ENCODE results near the gene AKR1B1. TPM values are rescaled to one million over a fixed set of nuclear protein-coding genes. Genes with fewer than 3 reads are reported as not detected.

AKR1B1 gene
- total RNA-seq, 1 donor from 2014 or later: 99.6 TPM

- TF ChIP-seq, protein P1, sequence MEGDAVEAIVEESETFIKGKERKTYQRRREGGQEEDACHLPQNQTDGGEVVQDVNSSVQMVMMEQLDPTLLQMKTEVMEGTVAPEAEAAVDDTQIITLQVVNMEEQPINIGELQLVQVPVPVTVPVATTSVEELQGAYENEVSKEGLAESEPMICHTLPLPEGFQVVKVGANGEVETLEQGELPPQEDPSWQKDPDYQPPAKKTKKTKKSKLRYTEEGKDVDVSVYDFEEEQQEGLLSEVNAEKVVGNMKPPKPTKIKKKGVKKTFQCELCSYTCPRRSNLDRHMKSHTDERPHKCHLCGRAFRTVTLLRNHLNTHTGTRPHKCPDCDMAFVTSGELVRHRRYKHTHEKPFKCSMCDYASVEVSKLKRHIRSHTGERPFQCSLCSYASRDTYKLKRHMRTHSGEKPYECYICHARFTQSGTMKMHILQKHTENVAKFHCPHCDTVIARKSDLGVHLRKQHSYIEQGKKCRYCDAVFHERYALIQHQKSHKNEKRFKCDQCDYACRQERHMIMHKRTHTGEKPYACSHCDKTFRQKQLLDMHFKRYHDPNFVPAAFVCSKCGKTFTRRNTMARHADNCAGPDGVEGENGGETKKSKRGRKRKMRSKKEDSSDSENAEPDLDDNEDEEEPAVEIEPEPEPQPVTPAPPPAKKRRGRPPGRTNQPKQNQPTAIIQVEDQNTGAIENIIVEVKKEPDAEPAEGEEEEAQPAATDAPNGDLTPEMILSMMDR (IDR thresholded peaks at IDR 0.05; ENCODE audit: partially characterized antibody, unreplicated experiment): no peak
- no peak overlapping the region for H3K4me3 Mint-ChIP-seq (ENCODE audit: unreplicated experiment)
- H3K27me3 Mint-ChIP-seq (ENCODE audit: unreplicated experiment): peaks cover 2% of the 10 kb centered on the region
- H3K4me1 Mint-ChIP-seq (ENCODE audit: low read depth, unreplicated experiment): peaks cover 10% of the 10 kb centered on the region
- H3K36me3 Mint-ChIP-seq (ENCODE audit: unreplicated experiment): peaks cover 5% of the 10 kb centered on the region
- H3K27ac Mint-ChIP-seq (ENCODE audit: unreplicated experiment): no peak overlapping the region
- no peak for DNase-seq
- H3K9me3 Mint-ChIP-seq (ENCODE audit: unreplicated experiment): no peaks in the 10 kb centered on the region
Observed at GRCh38 chr7:134448356-134449229, 10.3 kb downstream of the AKR1B1 start.

GRCh38 chr7:134447383-134447782, 11.5 kb downstream of the AKR1B1 start:
- H3K36me3 Mint-ChIP-seq (ENCODE audit: unreplicated experiment): peaks cover 5% of the 10 kb centered on the region
- no peak overlapping the region for H3K4me3 Mint-ChIP-seq (ENCODE audit: unreplicated experiment)
- TF ChIP-seq, protein P1 (IDR thresholded peaks at IDR 0.05; ENCODE audit: partially characterized antibody, unreplicated experiment): no peak
- peaks cover 5% of the 10 kb centered on the region for H3K27me3 Mint-ChIP-seq (ENCODE audit: unreplicated experiment)
- DNase-seq: no peak
- peaks cover 3% of the 10 kb centered on the region for H3K9me3 Mint-ChIP-seq (ENCODE audit: unreplicated experiment)
- peaks cover 9% of the 10 kb centered on the region for H3K4me1 Mint-ChIP-seq (ENCODE audit: low read depth, unreplicated experiment)
- H3K27ac Mint-ChIP-seq (ENCODE audit: unreplicated experiment): no peak overlapping the region

GRCh38 chr7:134446923-134447322, 12.0 kb downstream of the AKR1B1 start:
- no peak for DNase-seq
- Mint-ChIP-seq H3K36me3 (ENCODE audit: unreplicated experiment) (peaks cover 5% of the 10 kb centered on the region), H3K9me3 (ENCODE audit: unreplicated experiment) (peaks cover 3% of the 10 kb centered on the region), H3K4me3 (ENCODE audit: unreplicated experiment) (no peak overlapping the region), H3K27me3 (ENCODE audit: unreplicated experiment) (peaks cover 3% of the 10 kb centered on the region), H3K4me1 (ENCODE audit: low read depth, unreplicated experiment) (peaks cover 6% of the 10 kb centered on the region), H3K27ac (ENCODE audit: unreplicated experiment) (no peak overlapping the region)
- TF ChIP-seq, protein P1 (IDR thresholded peaks at IDR 0.05; ENCODE audit: partially characterized antibody, unreplicated experiment): no peak

DNA sequence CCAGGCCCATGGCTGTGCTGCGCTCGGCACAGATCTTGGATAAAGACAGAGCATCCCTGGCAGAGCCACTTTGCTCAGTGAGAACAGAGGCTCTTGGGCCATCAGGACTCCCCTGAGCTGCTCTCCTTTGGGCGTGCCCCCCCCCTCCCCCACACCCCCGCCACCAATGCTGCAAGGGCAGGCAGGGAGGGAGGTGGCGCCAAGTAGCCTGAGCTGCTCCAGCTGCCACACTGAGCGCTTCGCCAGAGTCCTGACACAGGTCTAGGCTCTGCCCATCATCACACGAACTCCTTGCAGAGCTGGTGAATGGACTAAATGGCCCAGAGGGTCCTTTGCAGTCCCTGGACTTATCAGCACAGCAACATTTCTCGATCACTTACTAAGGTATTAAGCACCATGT, 12.5 kb downstream of the AKR1B1 start:
- no peak for DNase-seq
- Mint-ChIP-seq H3K4me1 (ENCODE audit: low read depth, unreplicated experiment) (peaks cover 6% of the 10 kb centered on the region), H3K4me3 (ENCODE audit: unreplicated experiment) (no peak overlapping the region), H3K9me3 (ENCODE audit: unreplicated experiment) (peaks cover 3% of the 10 kb centered on the region), H3K36me3 (ENCODE audit: unreplicated experiment) (peaks cover 5% of the 10 kb centered on the region), H3K27ac (ENCODE audit: unreplicated experiment) (no peak overlapping the region), H3K27me3 (ENCODE audit: unreplicated experiment) (peaks cover 3% of the 10 kb centered on the region)
- TF ChIP-seq, protein P1 (IDR thresholded peaks at IDR 0.05; ENCODE audit: partially characterized antibody, unreplicated experiment): no peak

GRCh38 chr7:134444961-134445315, 14.0 kb downstream of the AKR1B1 start:
- TF ChIP-seq, protein P1 (IDR thresholded peaks at IDR 0.05; ENCODE audit: partially characterized antibody, unreplicated experiment): no peak
- H3K9me3 Mint-ChIP-seq (ENCODE audit: unreplicated experiment): peaks cover 3% of the 10 kb centered on the region
- no peak overlapping the region for H3K4me3 Mint-ChIP-seq (ENCODE audit: unreplicated experiment)
- H3K36me3 Mint-ChIP-seq (ENCODE audit: unreplicated experiment): peaks cover 10% of the 10 kb centered on the region
- DNase-seq: no peak
- peaks cover 6% of the 10 kb centered on the region for H3K4me1 Mint-ChIP-seq (ENCODE audit: low read depth, unreplicated experiment)
- no peak overlapping the region for H3K27ac Mint-ChIP-seq (ENCODE audit: unreplicated experiment)
- H3K27me3 Mint-ChIP-seq (ENCODE audit: unreplicated experiment): peaks cover 3% of the 10 kb centered on the region
